ENCODE measurements around the gene EML2. TPM values are rescaled to one million over a fixed set of nuclear protein-coding genes. Genes with fewer than 3 reads are reported as not detected.

EML2 gene
- total and polyA plus RNA-seq, 10 of the 15 experiments (the other 5 are each of a cell fraction or from before 2014, with no cell fraction given): 1.6 to 64.0 (median 27.5) TPM

DNA sequence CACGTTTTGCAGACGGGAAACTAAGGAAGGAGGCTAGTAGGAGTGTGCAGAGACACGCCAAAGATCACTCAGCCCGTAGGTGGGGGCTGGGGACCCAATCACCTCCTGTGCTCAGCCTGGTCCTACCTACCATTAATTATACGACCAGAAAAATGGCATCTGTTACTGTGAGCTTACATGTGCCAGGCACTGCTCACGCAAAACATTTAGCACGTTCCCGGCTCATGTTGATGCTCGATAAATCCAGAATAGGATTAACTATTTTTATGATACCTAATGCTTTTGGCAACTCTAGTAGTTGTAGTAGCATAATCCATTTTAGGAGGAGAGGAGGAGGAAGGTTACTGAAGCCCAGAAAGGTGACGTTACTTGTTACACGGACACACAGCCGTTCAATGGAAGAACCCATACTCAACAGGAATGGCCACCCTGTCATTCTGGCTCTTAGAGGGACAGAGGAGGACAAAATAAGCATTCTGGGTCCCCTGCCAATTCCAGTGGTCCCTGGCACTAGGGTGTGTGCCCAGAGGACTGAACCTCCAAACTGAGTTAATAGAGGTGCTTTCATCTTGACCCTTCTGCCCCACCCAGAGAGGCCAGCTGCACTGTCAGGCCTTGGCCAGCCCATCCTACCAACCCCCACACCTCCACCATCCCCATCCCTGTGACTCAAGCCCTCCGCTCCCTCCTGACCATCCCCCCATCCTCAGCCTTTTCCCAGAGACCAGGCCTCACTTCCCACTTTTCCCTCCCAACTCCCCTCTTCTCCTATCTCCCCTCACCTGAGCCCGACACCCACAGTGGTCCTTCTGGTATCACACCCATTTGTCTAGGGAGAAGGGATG lies 5.0 kb upstream of the EML2 start:
- H3K4me1 ChIP-seq (ENCODE audit: control insufficient read depth, insufficient read depth, low read length): peaks cover 29% of the 10 kb centered on the region
- no peaks in the 10 kb centered on the region for H3K9me3 ChIP-seq (replicated peaks; ENCODE audit: control insufficient read depth, insufficient read depth, low read length)
- H3K4me3 ChIP-seq: peak overlapping the region; percentile 53; the same call in 1 of the 2 replicates
- BruUV-seq (replicated peaks): no TSS peak
- no peak for TF ChIP-seq HCFC1 (IDR thresholded peaks at IDR 0.05; ENCODE audit: low read length)
- TF ChIP-seq, protein P1, sequence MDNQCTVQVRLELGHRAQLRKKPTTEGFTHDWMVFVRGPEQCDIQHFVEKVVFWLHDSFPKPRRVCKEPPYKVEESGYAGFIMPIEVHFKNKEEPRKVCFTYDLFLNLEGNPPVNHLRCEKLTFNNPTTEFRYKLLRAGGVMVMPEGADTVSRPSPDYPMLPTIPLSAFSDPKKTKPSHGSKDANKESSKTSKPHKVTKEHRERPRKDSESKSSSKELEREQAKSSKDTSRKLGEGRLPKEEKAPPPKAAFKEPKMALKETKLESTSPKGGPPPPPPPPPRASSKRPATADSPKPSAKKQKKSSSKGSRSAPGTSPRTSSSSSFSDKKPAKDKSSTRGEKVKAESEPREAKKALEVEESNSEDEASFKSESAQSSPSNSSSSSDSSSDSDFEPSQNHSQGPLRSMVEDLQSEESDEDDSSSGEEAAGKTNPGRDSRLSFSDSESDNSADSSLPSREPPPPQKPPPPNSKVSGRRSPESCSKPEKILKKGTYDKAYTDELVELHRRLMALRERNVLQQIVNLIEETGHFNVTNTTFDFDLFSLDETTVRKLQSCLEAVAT (IDR thresholded peaks at IDR 0.05): 0 out of 2 replicates have a peak, but pooled peaks have one; percentile 49
- no peaks in the 10 kb centered on the region for H3K36me3 ChIP-seq (ENCODE audit: control insufficient read depth in 2 of 2, insufficient read depth in 2 of 2, low read length in 1 of 2)
- no peaks in the 10 kb centered on the region for H3K27me3 ChIP-seq (replicated peaks in 1 of 2; ENCODE audit: control insufficient read depth in 2 of 2, insufficient read depth in 2 of 2, low read length in 1 of 2)
- in situ Hi-C loops (cut with MboI) (loop anchor here (10.0 kb wide), 1 partner anchor 119 kb away; no protein-coding TSS in a partner anchor), intact Hi-C loops (cut with micrococcal nuclease; ENCODE audit: unreplicated experiment) (loop anchor here (1.0 to 10.0 kb wide), 6 partner anchors 25 to 239 kb away; partner anchors contain the start of genes GIPR, POLR1G, PPP1R13L and VASP)
- ChIA-PET RAD21 (ENCODE audit: unreplicated experiment) (interaction anchor here (0.6 to 4.3 kb wide), 10 partner anchors 13 to 242 kb away, joined by 3 to 47 read pairs (median 4); partner anchors contain the start of gene GIPR), CTCF (interaction anchor here (0.7 to 3.9 kb wide), 26 partner anchors 20 to 216 kb away, joined by 3 to 43 read pairs (median 4); partner anchors contain the start of genes FOSB, GIPR, QPCTL and SNRPD2), SMC1A (ENCODE audit: uncharacterized antibody, unreplicated experiment) (interaction anchor here (0.6 to 5.3 kb wide), 9 partner anchors 29 to 216 kb away, joined by 3 to 39 read pairs (median 4); partner anchors contain the start of gene OPA3), POLR2A (interaction anchor here (1.0 to 3.7 kb wide), 5 partner anchors 24 to 204 kb away, joined by 3 to 20 read pairs (median 7); partner anchors contain the start of genes GIPR and VASP)
- peak overlapping the region; percentile 81 for H3K4me2 ChIP-seq (ENCODE audit: control insufficient read depth, insufficient read depth)
- H2AFZ ChIP-seq (ENCODE audit: control insufficient read depth, low read depth, low read length): peak overlapping the region; percentile 51
- no peaks in the 10 kb centered on the region for H4K20me1 ChIP-seq (ENCODE audit: control insufficient read depth, insufficient read depth)
- ATAC-seq (no peak), FAIRE-seq (no peak), DNase-seq (ENCODE audit: low read depth, low spot score) (no peak)
- 60% methylated on average over 14 of the region's 14 CpGs for WGBS (ENCODE audit: insufficient coverage, insufficient replicate concordance, low lambda C conversion rate, missing lambda C conversion rate)
- no peak overlapping the region; the same call in 1 of the 2 replicates for H3K27ac ChIP-seq (ENCODE audit: control insufficient read depth, insufficient read depth)
- H3K79me2 ChIP-seq (ENCODE audit: control insufficient read depth, insufficient read depth, low read length): peaks cover under 1% of the 10 kb centered on the region
- no peak overlapping the region for H3K9ac ChIP-seq (ENCODE audit: control insufficient read depth, insufficient read depth, low read length)

Measured in GM12878 (cell line).